Right lobe of liver (tissue), 6 donors: ENCODE data around the gene HELQ. TPM values are rescaled to one million over a fixed set of nuclear protein-coding genes. Genes with fewer than 3 reads are reported as not detected.
A peak's percentile ranks its signal among the peaks of the same experiment; 100 is the strongest.
"Not testable (repeated sequence)": the region's sequence is repeated elsewhere in the genome, so short reads cannot be mapped to it uniquely, and the experiment has no call there.

Experiments used
- ATAC-seq, 4 donors: fragments of 200-7000 bp; cut with Tn5 transposase; one replicate each; pipeline ENCODE4 v1.9.1; 2020; ENCODE audit warnings: mild to moderate bottlenecking in 4 of 4, moderate library complexity in 4 of 4
- DNase-seq, 3 donors: peaks; one replicate each; pipeline ENCODE4 v3.0.0-alpha.2; 2020
- H3K27ac ChIP-seq, 3 donors: fragments of 200-600 bp; one replicate each; pipeline ENCODE4 v1.8.0; 2022
- H3K27me3 ChIP-seq, 2 donors: fragments of 200-600 bp; one replicate each; pipeline ENCODE4 v1.8.0; 2022
- H3K36me3 ChIP-seq, 4 donors: fragments of 200-600 bp; sonication (generic) in 1 of 4; one replicate each; pipeline versions ENCODE4 v1.5.1 to v1.8.0; 2017 to 2022; ENCODE audit warnings: control low read depth in 1 of 4
- H3K4me1 ChIP-seq, 4 donors: fragments of 200-600 bp; sonication (generic) in 1 of 4; one replicate each; pipeline versions ENCODE4 v1.5.1 to v1.8.0; 2017 to 2022; ENCODE audit warnings: control low read depth in 1 of 4
- H3K4me3 ChIP-seq, 3 donors: fragments of 200-600 bp; one replicate each; pipeline ENCODE4 v1.8.0; 2022
- H3K9me3 ChIP-seq, 4 donors: fragments of 200-600 bp; sonication (generic) in 1 of 4; one replicate each; pipeline versions ENCODE4 v1.5.1 to v1.8.0; 2017 to 2022; ENCODE audit warnings: control low read depth in 1 of 4
- CTCF ChIP-seq, 4 donors: fragments of 200-600 bp in 3 of 4; fragments of 450-650 bp in 1 of 4; IDR thresholded peaks; one replicate each; pipeline versions ENCODE4 v1.5.1 to v1.8.0; 2016 to 2022; ENCODE audit warnings: antibody characterized with exemption in 4 of 4, mild to moderate bottlenecking in 2 of 4
- POLR2A ChIP-seq: fragments of 450-650 bp; IDR thresholded peaks from one replicate; pipeline ENCODE4 v1.6.1; 2017; ENCODE audit warnings: antibody characterized with exemption, mild to moderate bottlenecking
- WGBS: methylation state at CpG from one replicate; pipeline ENCODE4 v1.1.6; 2018; ENCODE audit warnings: low coverage, low lambda C conversion rate; ENCODE audit not compliant: insufficient coverage; ENCODE audit errors: missing lambda C conversion rate; 5-methylcytosine and 5-hydroxymethylcytosine counted together
- intact Hi-C, 2 donors: fragments of 100-400 bp; cut with DNase I; formaldehyde crosslinking; loops; one replicate each; pipeline versions ENCODE4 v1.11.2 to v1.14.1; 2022
- total RNA-seq, 6 experiments: library from RNA; depleted of rRNA in 2 of 6; stranded (reverse); fragments of >200 nt in 2 of 6; fragmentation: NEBNext Ultra II Directional in 3 of 6; extraction: Animal tissue kit (Norgen Biotek cat#: 25700) in 3 of 6; gene quantifications; one replicate each; pipeline versions ENCODE4 v1.1.0 to v1.2.4, GENCODE V29; 2016 to 2023
- donor health status: DM: no; HTN: yes; CAD: no.
- donor health status: DM: no; HTN: no; CAD: no.
- donor health status: DM: no; HTN: no; CAD: no.
- donor health status: DM: no; HTN: yes; CAD: no.
- donor health status: DM: no; HTN: yes; CAD: no.

The HELQ gene
- total RNA-seq, 6 experiments from 2014 or later = 5.6 to 8.0 (median 7.5) TPM

- Histone ChIP-seq H3K36me3 (peaks cover 0 to 14% (median 6%) of the 10 kb centered on the region in 4 donors), H3K9me3 (no peaks in the 10 kb centered on the region), H3K27me3 (no peaks in the 10 kb centered on the region), H3K4me3 (no peak overlapping the region), H3K27ac (no peak overlapping the region), H3K4me1 (no peaks in the 10 kb centered on the region)
- no peak for TF ChIP-seq POLR2A
- no peak for TF ChIP-seq CTCF (IDR thresholded peaks at IDR 0.05)
- no peak for DNase-seq
- intact Hi-C loops = no loop called here
- WGBS = 80% methylated on average over 4 of the region's 4 CpGs
- no peak for ATAC-seq
Observed at GRCh38 chr4:83417566-83417965, 38.1 kb downstream of the HELQ start.

- intact Hi-C loops = no loop called here
- DNase-seq (no peak), ATAC-seq (no peak)
- peaks cover 0 to 8% (median 2%) of the 10 kb centered on the region in 4 donors for H3K36me3 ChIP-seq
- 94% methylated on average over 2 of the region's 2 CpGs for WGBS
- H3K27me3 ChIP-seq = no peaks in the 10 kb centered on the region
- H3K27ac ChIP-seq = no peak overlapping the region
- no peak overlapping the region for H3K4me3 ChIP-seq
- no peaks in the 10 kb centered on the region for H3K4me1 ChIP-seq
- H3K9me3 ChIP-seq = no peaks in the 10 kb centered on the region
- TF ChIP-seq CTCF (IDR thresholded peaks at IDR 0.05) = no peak
- TF ChIP-seq POLR2A = no peak
Observed at GRCh38 chr4:83413676-83414075, 41.9 kb downstream of the HELQ start.

- TF ChIP-seq CTCF (IDR thresholded peaks at IDR 0.05) (no peak), POLR2A (no peak)
- 90% methylated on average over 1 of the region's 1 CpG for WGBS
- H3K36me3 ChIP-seq = peaks cover 0 to 4% (median 0%) of the 10 kb centered on the region in 4 donors
- H3K27ac ChIP-seq = no peak overlapping the region
- H3K4me1 ChIP-seq = peaks cover 0 to 19% (median 6%) of the 10 kb centered on the region in 4 donors
- H3K4me3 ChIP-seq = no peak overlapping the region
- intact Hi-C loops = no loop called here
- no peaks in the 10 kb centered on the region for H3K9me3 ChIP-seq
- no peak for DNase-seq
- no peaks in the 10 kb centered on the region for H3K27me3 ChIP-seq
- no peak for ATAC-seq
Observed at GRCh38 chr4:83408908-83409307, 46.7 kb downstream of the HELQ start.

- Histone ChIP-seq H3K9me3 (no peaks in the 10 kb centered on the region), H3K4me1 (peaks cover 0 to 19% (median 6%) of the 10 kb centered on the region in 4 donors), H3K4me3 (no peak overlapping the region), H3K27ac (peak overlapping the region in 1 of 3 donors; percentile 17), H3K36me3 (no peaks in the 10 kb centered on the region), H3K27me3 (no peaks in the 10 kb centered on the region)
- intact Hi-C loops = no loop called here
- ATAC-seq (peak; percentile 87 to 96 (median 94)), DNase-seq (peak in 1 of 3 donors; percentile 68)
- TF ChIP-seq CTCF (IDR thresholded peaks at IDR 0.05) (no peak), POLR2A (no peak)
- WGBS = 65% methylated on average over 5 of the region's 5 CpGs
Observed at GRCh38 chr4:83405844-83406816, 49.5 kb downstream of the HELQ start.

GRCh38 chr4:83398158-83398557 is 57.5 kb downstream of the HELQ start:
- intact Hi-C loops, ATAC-seq: not testable (repeated sequence)
- WGBS = 90% methylated on average over 2 of the region's 10 CpGs

More at GRCh38 chr4:83398158-83398557, 57.5 kb downstream of the HELQ start:
- H3K36me3 ChIP-seq, H3K27ac ChIP-seq, H3K27me3 ChIP-seq, H3K9me3 ChIP-seq, H3K4me1 ChIP-seq, H3K4me3 ChIP-seq, DNase-seq: not testable (repeated sequence)
